Trophoblast cell (in vitro differentiated cells and primary cell): Measurements from ENCODE around the gene PRAMEF26.
"Not testable (repeated sequence)": the region's sequence is repeated elsewhere in the genome, so short reads cannot be mapped to it uniquely, and the experiment has no call there.

ENCODE experiments used
- DNase-seq, 2 donors: peaks; one replicate each; pipeline ENCODE4 v3.0.0-alpha.2; 2016
- H2AFZ ChIP-seq: 2 replicates; pipeline ENCODE4 v1.6.1; 2013; ENCODE audit warnings: low read length, moderate library complexity, mild to moderate bottlenecking; ENCODE audit not compliant: insufficient read depth, poor library complexity
- H2AK5ac ChIP-seq: 2 replicates; pipeline ENCODE4 v1.6.1; 2013; ENCODE audit warnings: mild to moderate bottlenecking, low read length
- H2BK120ac ChIP-seq: 2 replicates; pipeline ENCODE4 v1.6.1; 2013; ENCODE audit warnings: low read length, mild to moderate bottlenecking, moderate library complexity; ENCODE audit not compliant: insufficient read depth, poor library complexity
- H2BK12ac ChIP-seq: 2 replicates; pipeline ENCODE4 v1.6.1; 2013; ENCODE audit warnings: mild to moderate bottlenecking, low read length, moderate library complexity
- H2BK5ac ChIP-seq: 2 replicates; pipeline ENCODE4 v1.6.1; 2013; ENCODE audit warnings: low read length, low read depth, moderate library complexity, mild to moderate bottlenecking; ENCODE audit not compliant: poor library complexity
- H3K14ac ChIP-seq: 2 replicates; pipeline ENCODE4 v1.6.1; 2013; ENCODE audit warnings: mild to moderate bottlenecking, low read length
- H3K18ac ChIP-seq: 2 replicates; pipeline ENCODE4 v1.6.1; 2013; ENCODE audit warnings: mild to moderate bottlenecking, low read length
- H3K23ac ChIP-seq: 2 replicates; pipeline ENCODE4 v1.6.1; 2013; ENCODE audit warnings: low read length
- H3K27ac ChIP-seq: 2 replicates; pipeline ENCODE4 v1.5.1; 2013; ENCODE audit warnings: low read depth, mild to moderate bottlenecking, inconsistent platforms, low read length, moderate library complexity
- H3K27me3 ChIP-seq: 2 replicates; pipeline ENCODE4 v1.6.1; 2013; ENCODE audit warnings: inconsistent platforms, mild to moderate bottlenecking, low read length, moderate library complexity; ENCODE audit not compliant: insufficient read depth
- H3K36me3 ChIP-seq, 2 experiments: 1 replicate in 1 of 2; 2 replicates in 1 of 2; pipeline ENCODE4 v1.6.1; 2013; ENCODE audit warnings: low read length in 2 of 2, mild to moderate bottlenecking in 2 of 2, moderate library complexity in 1 of 2; ENCODE audit not compliant: insufficient read depth in 2 of 2, control insufficient read depth in 1 of 2
- H3K4ac ChIP-seq: 2 replicates; pipeline ENCODE4 v1.6.1; 2013; ENCODE audit warnings: low read depth, mild to moderate bottlenecking, low read length, moderate library complexity
- H3K4me1 ChIP-seq, 2 experiments: 1 replicate in 1 of 2; 2 replicates in 1 of 2; pipeline ENCODE4 v1.6.1; 2013; ENCODE audit warnings: low read length in 2 of 2, mild to moderate bottlenecking in 2 of 2, moderate library complexity in 1 of 2; ENCODE audit not compliant: insufficient read depth in 2 of 2, control insufficient read depth in 1 of 2
- H3K4me2 ChIP-seq: 2 replicates; pipeline ENCODE4 v1.6.1; 2013; ENCODE audit warnings: inconsistent platforms, mild to moderate bottlenecking, low read length, moderate library complexity
- H3K4me3 ChIP-seq: 2 replicates; pipeline ENCODE4 v1.5.1; 2013; ENCODE audit warnings: mild to moderate bottlenecking, low read depth, low read length, inconsistent platforms
- H3K79me1 ChIP-seq: one replicate; pipeline ENCODE4 v1.6.1; 2013; ENCODE audit warnings: low read length
- H3K79me2 ChIP-seq: 2 replicates; pipeline ENCODE4 v1.6.1; 2013; ENCODE audit warnings: low read length, mild to moderate bottlenecking; ENCODE audit not compliant: control insufficient read depth, insufficient read depth, poor library complexity
- H3K9ac ChIP-seq: 2 replicates; pipeline ENCODE4 v1.6.1; 2013; ENCODE audit warnings: mild to moderate bottlenecking, low read length
- H3K9me3 ChIP-seq: 2 replicates; pipeline ENCODE4 v1.6.1; 2013; ENCODE audit warnings: low read depth, mild to moderate bottlenecking, control low read depth, inconsistent platforms, low read length; ENCODE audit not compliant: insufficient read depth
- H4K12ac ChIP-seq: 2 replicates; pipeline ENCODE4 v1.6.1; 2013; ENCODE audit warnings: low read depth, mild to moderate bottlenecking, low read length, moderate library complexity
- H4K8ac ChIP-seq: 2 replicates; pipeline ENCODE4 v1.6.1; 2013; ENCODE audit warnings: low read depth, mild to moderate bottlenecking, low read length, moderate library complexity
- H4K91ac ChIP-seq: one replicate; pipeline ENCODE4 v1.6.1; 2013; ENCODE audit warnings: low read depth, mild to moderate bottlenecking, low read length, moderate library complexity
- WGBS: extraction: QIAGEN DNeasy Blood & Tissue Kit; methylation state at CpG from one replicate; pipeline ENCODE4 v1.1.7; 2013; ENCODE audit warnings: missing lambda C conversion rate; ENCODE audit not compliant: insufficient read length, insufficient coverage; ENCODE audit errors: extremely low coverage; 5-methylcytosine and 5-hydroxymethylcytosine counted together

Gene PRAMEF26

GRCh38 chr1:13116754-13117153 lies 39.1 kb downstream of the PRAMEF26 start, which contains the start of gene HNRNPCL2:
HNRNPCL2 (minus strand) TSS chr1:13116854; CDS start chr1:13116400, 454 bp downstream.
- not testable (repeated sequence) for H2BK12ac ChIP-seq, H4K12ac ChIP-seq, H3K27ac ChIP-seq, H3K27me3 ChIP-seq, H3K4ac ChIP-seq, H3K4me2 ChIP-seq, H2AFZ ChIP-seq, H3K79me1 ChIP-seq, H4K8ac ChIP-seq, H3K36me3 ChIP-seq, H3K18ac ChIP-seq, H3K4me1 ChIP-seq, DNase-seq, H3K14ac ChIP-seq, H2BK5ac ChIP-seq, H2BK120ac ChIP-seq, H3K9ac ChIP-seq, H2AK5ac ChIP-seq, H4K91ac ChIP-seq, H3K79me2 ChIP-seq, H3K23ac ChIP-seq, H3K4me3 ChIP-seq
- peaks cover 10% of the 10 kb centered on the region for H3K9me3 ChIP-seq
- WGBS = no CpG with 5 or more reads among the region's 6 CpGs
